ENCODE results near the gene UBL7.

UBL7 gene

GRCh38 chr15:74408385-74408784 is 52.6 kb downstream of the UBL7 start:
- no peak for DNase-seq (ENCODE audit: low read depth in 2 of 2)

GRCh38 chr15:74406992-74407705 is 53.8 kb downstream of the UBL7 start:
- no peak for DNase-seq (ENCODE audit: low read depth in 2 of 2)

GRCh38 chr15:74406517-74406916 is 54.4 kb downstream of the UBL7 start:
- DNase-seq (ENCODE audit: low read depth in 2 of 2): no peak

GRCh38 chr15:74405823-74406222 is 55.1 kb downstream of the UBL7 start:
- no peak for DNase-seq (ENCODE audit: low read depth in 2 of 2)

GRCh38 chr15:74403991-74404563 is 56.9 kb downstream of the UBL7 start:
- no peak for DNase-seq (ENCODE audit: low read depth in 2 of 2)

GRCh38 chr15:74403588-74403919 is 57.4 kb downstream of the UBL7 start:
- no peak for DNase-seq (ENCODE audit: low read depth in 2 of 2)

- DNase-seq (ENCODE audit: low read depth in 2 of 2): peak; percentile 49 to 52
Observed at GRCh38 chr15:74402873-74403587, 57.9 kb downstream of the UBL7 start.

- DNase-seq (ENCODE audit: low read depth in 2 of 2): no peak
Observed at GRCh38 chr15:74402337-74402841, 58.6 kb downstream of the UBL7 start.

- DNase-seq (ENCODE audit: low read depth in 2 of 2): no peak
Observed at GRCh38 chr15:74400915-74401757, 59.8 kb downstream of the UBL7 start.

- DNase-seq (ENCODE audit: low read depth in 2 of 2): no peak
Observed at GRCh38 chr15:74400313-74400860, 60.6 kb downstream of the UBL7 start.

- DNase-seq (ENCODE audit: low read depth in 2 of 2): no peak
Observed at GRCh38 chr15:74399511-74400312, 61.2 kb downstream of the UBL7 start.

- DNase-seq (ENCODE audit: low read depth in 2 of 2): no peak
Observed at GRCh38 chr15:74399100-74399499, 61.9 kb downstream of the UBL7 start.

GRCh38 chr15:74398183-74398582 is 62.8 kb downstream of the UBL7 start:
- DNase-seq (ENCODE audit: low read depth in 2 of 2): no peak

- no peak for DNase-seq (ENCODE audit: low read depth in 2 of 2)
Observed at GRCh38 chr15:74397239-74398068, 63.5 kb downstream of the UBL7 start.

GRCh38 chr15:74396445-74397238 is 64.3 kb downstream of the UBL7 start:
- DNase-seq (ENCODE audit: low read depth in 2 of 2): no peak

GRCh38 chr15:74396146-74396438 is 64.9 kb downstream of the UBL7 start:
- no peak for DNase-seq (ENCODE audit: low read depth in 2 of 2)
